ENCODE results near the gene CHPF. TPM values are rescaled to one million over a fixed set of nuclear protein-coding genes. Genes with fewer than 3 reads are reported as not detected.

Gene CHPF
- total RNA-seq, 1 donor from 2014 or later = 21.1 TPM

GRCh38 chr2:219567791-219568361 is 24.3 kb upstream of the CHPF start:
- intact Hi-C loops (cut with micrococcal nuclease) = no loop called here

- intact Hi-C loops (cut with micrococcal nuclease) = no loop called here
These were observed 23.5 kb upstream of the CHPF start for GRCh38 chr2:219567131-219567530.

- intact Hi-C loops (cut with micrococcal nuclease) = no loop called here
These were observed 23.0 kb upstream of the CHPF start for GRCh38 chr2:219566640-219567039.

- intact Hi-C loops (cut with micrococcal nuclease) = no loop called here
These were observed 21.8 kb upstream of the CHPF start for GRCh38 chr2:219565130-219566080.

- intact Hi-C loops (cut with micrococcal nuclease) = no loop called here
These were observed 19.8 kb upstream of the CHPF start for GRCh38 chr2:219563271-219563928.

- intact Hi-C loops (cut with micrococcal nuclease) = no loop called here
These were observed 18.7 kb upstream of the CHPF start for GRCh38 chr2:219562049-219563020.

- intact Hi-C loops (cut with micrococcal nuclease) = no loop called here
These were observed 17.8 kb upstream of the CHPF start for GRCh38 chr2:219561179-219562048.

- intact Hi-C loops (cut with micrococcal nuclease) = loop anchor here (1.0 kb wide), 1 partner anchor 20 kb away; no protein-coding TSS in a partner anchor
These were observed 17.2 kb upstream of the CHPF start for GRCh38 chr2:219560893-219561178.

GRCh38 chr2:219560037-219560892 is 16.7 kb upstream of the CHPF start:
- intact Hi-C loops (cut with micrococcal nuclease) = loop anchor here (1.0 kb wide), 1 partner anchor 19 kb away; no protein-coding TSS in a partner anchor

- intact Hi-C loops (cut with micrococcal nuclease) = no loop called here
These were observed 15.7 kb upstream of the CHPF start for GRCh38 chr2:219559156-219559915.

- intact Hi-C loops (cut with micrococcal nuclease) = no loop called here
These were observed 14.5 kb upstream of the CHPF start for GRCh38 chr2:219557791-219558785.

- intact Hi-C loops (cut with micrococcal nuclease) = no loop called here
These were observed 13.7 kb upstream of the CHPF start for GRCh38 chr2:219557320-219557719.

GRCh38 chr2:219556413-219556812 is 12.8 kb upstream of the CHPF start:
- intact Hi-C loops (cut with micrococcal nuclease) = no loop called here

GRCh38 chr2:219555956-219556355 is 12.3 kb upstream of the CHPF start:
- intact Hi-C loops (cut with micrococcal nuclease) = no loop called here

GRCh38 chr2:219554350-219554749 is 10.7 kb upstream of the CHPF start:
- intact Hi-C loops (cut with micrococcal nuclease) = no loop called here

GRCh38 chr2:219553463-219553963 is 9.9 kb upstream of the CHPF start:
- intact Hi-C loops (cut with micrococcal nuclease) = loop anchor here (2.0 kb wide), 1 partner anchor 89 kb away; no protein-coding TSS in a partner anchor

- intact Hi-C loops (cut with micrococcal nuclease) = loop anchor here (2.0 kb wide), 1 partner anchor 90 kb away; no protein-coding TSS in a partner anchor
These were observed 9.5 kb upstream of the CHPF start for GRCh38 chr2:219553168-219553417.

All from T-helper 1 cell treated with Interleukin-12 subunit alpha and Interleukin-12 subunit beta and Interleukin-4 antibody, amounts not matched to agents 30 ng/mL and 1 ng/mL, for 36 hours (primary cell).